Dedifferentiated amniotic fluid mesenchymal stem cell (primary cell): ENCODE data around the gene CATSPER1.
"Not testable (repeated sequence)": the region's sequence is repeated elsewhere in the genome, so short reads cannot be mapped to it uniquely, and the experiment has no call there.

ENCODE experiments used
- DNase-seq: peaks from one replicate; pipeline ENCODE4 v3.0.0-alpha.2; 2016; ENCODE audit errors: extremely low spot score

Gene CATSPER1

GRCh38 chr11:66020618-66021357 is 5.5 kb downstream of the CATSPER1 start:
- DNase-seq: peak; percentile 51

GRCh38 chr11:66020212-66020611 is 6.1 kb downstream of the CATSPER1 start:
- DNase-seq: no peak

- DNase-seq: no peak
Observed at GRCh38 chr11:66017321-66017720, 9.0 kb downstream of the CATSPER1 start.

- DNase-seq: no peak
Observed at GRCh38 chr11:66016793-66017177, 9.5 kb downstream of the CATSPER1 start.

- no peak for DNase-seq
Observed at GRCh38 chr11:66015936-66016792, 10.1 kb downstream of the CATSPER1 start.

GRCh38 chr11:66015454-66015881 is 10.8 kb downstream of the CATSPER1 start:
- peak; percentile 17 for DNase-seq

- DNase-seq: no peak
Observed at GRCh38 chr11:66014804-66015453, 11.3 kb downstream of the CATSPER1 start.

- no peak for DNase-seq
Observed at GRCh38 chr11:66013762-66014100, 12.5 kb downstream of the CATSPER1 start.

- DNase-seq: no peak
Observed at GRCh38 chr11:66012946-66013761, 13.1 kb downstream of the CATSPER1 start.

GRCh38 chr11:66012371-66012945 is 13.8 kb downstream of the CATSPER1 start:
- DNase-seq: no peak

GRCh38 chr11:66011785-66012303 is 14.4 kb downstream of the CATSPER1 start, which contains the start of gene CST6:
TSS of gene CST6 (plus strand) at chr11:66012008. CDS start at chr11:66012045, 37 bp downstream.
- DNase-seq: no peak

- DNase-seq: no peak
Observed at GRCh38 chr11:66011239-66011784, 15.0 kb downstream of the CATSPER1 start.

GRCh38 chr11:66010036-66010435 is 16.2 kb downstream of the CATSPER1 start:
- not testable (repeated sequence) for DNase-seq

- no peak for DNase-seq
Observed at GRCh38 chr11:66008468-66009101, 17.7 kb downstream of the CATSPER1 start.

GRCh38 chr11:66008095-66008467 is 18.2 kb downstream of the CATSPER1 start:
- DNase-seq: no peak

GRCh38 chr11:66007201-66007634 is 19.1 kb downstream of the CATSPER1 start:
- DNase-seq: no peak

GRCh38 chr11:66006891-66007176 is 19.4 kb downstream of the CATSPER1 start:
- no peak for DNase-seq

- DNase-seq: no peak
Observed at GRCh38 chr11:66006134-66006890, 20.0 kb downstream of the CATSPER1 start.

GRCh38 chr11:66004186-66004585 is 22.1 kb downstream of the CATSPER1 start:
- no peak for DNase-seq

- DNase-seq: no peak
Observed at GRCh38 chr11:66003291-66003690, 23.0 kb downstream of the CATSPER1 start.
